22Rv1 (cell line): ENCODE results near the gene PRR5.

ENCODE experiments used
- H3K27ac ChIP-seq: fragments of 450-650 bp; 2 replicates; pipeline ENCODE4 v1.5.1; 2017
- ZFX ChIP-seq: fragments of 450-650 bp; IDR thresholded peaks from 2 replicates; pipeline ENCODE4 v1.6.1; 2017; ENCODE audit warnings: antibody characterized with exemption, borderline replicate concordance
- TF ChIP-seq, protein P1 (sequence below): fragments of 450-650 bp; IDR thresholded peaks from 2 replicates; pipeline ENCODE4 v1.5.1; 2017; ENCODE audit warnings: mild to moderate bottlenecking

The PRR5 gene

DNA sequence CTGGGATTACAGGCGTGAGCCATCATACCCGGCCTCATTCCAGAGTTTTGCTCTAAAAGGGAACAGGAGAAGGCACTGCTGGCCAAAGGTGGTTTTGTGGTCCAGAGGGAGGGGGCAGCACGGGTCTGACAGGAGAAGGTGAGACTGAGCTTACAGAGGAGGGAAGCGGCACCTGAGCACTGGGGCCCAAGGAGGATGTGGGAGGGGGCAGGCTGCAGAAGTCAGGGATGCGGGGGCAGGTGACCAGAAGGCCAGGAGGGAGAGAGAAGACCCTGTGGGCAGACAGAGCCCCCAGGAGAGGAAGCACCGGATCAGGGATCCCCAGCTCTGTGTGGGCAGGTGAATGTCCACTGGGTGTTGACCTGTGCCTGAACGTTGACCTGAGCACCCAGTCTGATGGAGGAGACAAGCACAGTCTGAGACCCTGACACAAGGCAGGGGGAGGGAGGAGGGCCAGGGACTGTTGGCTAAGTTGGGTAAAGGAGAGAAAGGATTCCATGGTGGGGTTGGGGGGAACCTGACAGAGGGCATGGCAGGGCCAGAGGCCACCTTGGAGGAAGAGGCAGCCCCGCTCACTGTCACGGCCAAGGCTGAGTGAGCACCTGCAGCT, 12.0 kb upstream of the PRR5 start:
- H3K27ac ChIP-seq = no peak overlapping the region
- TF ChIP-seq ZFX = no peak
- TF ChIP-seq, protein P1, sequence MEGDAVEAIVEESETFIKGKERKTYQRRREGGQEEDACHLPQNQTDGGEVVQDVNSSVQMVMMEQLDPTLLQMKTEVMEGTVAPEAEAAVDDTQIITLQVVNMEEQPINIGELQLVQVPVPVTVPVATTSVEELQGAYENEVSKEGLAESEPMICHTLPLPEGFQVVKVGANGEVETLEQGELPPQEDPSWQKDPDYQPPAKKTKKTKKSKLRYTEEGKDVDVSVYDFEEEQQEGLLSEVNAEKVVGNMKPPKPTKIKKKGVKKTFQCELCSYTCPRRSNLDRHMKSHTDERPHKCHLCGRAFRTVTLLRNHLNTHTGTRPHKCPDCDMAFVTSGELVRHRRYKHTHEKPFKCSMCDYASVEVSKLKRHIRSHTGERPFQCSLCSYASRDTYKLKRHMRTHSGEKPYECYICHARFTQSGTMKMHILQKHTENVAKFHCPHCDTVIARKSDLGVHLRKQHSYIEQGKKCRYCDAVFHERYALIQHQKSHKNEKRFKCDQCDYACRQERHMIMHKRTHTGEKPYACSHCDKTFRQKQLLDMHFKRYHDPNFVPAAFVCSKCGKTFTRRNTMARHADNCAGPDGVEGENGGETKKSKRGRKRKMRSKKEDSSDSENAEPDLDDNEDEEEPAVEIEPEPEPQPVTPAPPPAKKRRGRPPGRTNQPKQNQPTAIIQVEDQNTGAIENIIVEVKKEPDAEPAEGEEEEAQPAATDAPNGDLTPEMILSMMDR = no peak

DNA sequence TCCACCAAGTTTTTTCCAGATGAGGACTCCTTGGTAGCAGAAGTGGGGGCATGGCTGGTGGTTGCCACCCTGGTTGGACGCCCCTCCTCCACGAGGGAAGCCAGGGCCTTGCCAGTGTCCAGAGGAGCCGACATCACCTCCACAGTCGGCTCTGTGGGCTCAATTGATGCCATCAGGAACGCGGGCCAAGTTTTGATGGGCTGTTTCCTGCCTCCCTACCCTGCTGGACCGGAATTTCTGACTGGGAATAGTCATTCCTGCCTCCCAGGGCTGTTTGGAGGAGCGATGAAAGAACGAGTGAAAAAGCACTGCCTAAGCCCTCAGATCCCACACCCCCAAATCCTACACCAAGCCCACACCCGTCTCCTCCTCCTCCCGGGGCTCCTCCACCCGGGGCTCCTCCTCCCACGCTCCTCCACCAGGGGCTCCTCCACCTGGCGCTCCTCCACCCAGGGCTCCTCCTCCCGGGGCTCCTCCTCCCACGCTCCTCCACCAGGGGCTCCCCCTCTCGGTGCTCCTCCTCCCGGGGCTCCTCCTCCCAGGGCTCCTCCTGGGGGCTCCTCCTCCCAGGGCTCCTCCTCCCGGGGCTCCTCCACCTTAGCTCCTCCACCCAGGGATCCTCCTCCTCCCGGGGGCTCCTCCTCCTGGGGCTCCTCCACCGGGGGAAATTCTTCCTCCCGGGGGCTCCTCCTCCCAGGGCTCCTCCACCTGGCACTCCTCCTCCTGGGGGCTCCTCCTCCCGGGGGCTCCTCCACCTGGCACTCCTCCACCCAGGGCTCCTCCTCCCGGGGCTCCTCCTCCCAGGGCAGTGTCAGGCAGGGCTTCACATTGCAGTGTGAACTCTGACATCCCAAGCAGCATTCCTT, 10.0 kb upstream of the PRR5 start:
- no peak for TF ChIP-seq ZFX
- TF ChIP-seq, protein P1 = no peak
- no peak overlapping the region for H3K27ac ChIP-seq

DNA sequence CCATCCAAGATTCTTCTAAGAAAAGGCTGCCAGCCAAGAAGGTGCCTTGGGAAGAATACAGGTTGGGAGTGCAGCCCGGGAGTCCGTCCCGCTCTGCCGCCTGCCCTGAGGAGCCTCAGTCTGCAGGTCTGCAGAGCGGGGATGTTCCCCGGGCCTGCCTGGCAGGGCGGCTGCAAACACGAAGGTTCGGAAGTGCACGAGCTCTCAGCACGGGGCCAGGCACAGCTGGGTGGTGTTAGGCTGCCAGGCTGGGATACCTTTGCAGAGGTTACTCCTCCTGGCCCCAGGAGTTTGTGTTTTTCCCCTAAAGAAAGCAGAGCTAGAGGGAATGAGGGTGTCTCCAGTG, 9.4 kb upstream of the PRR5 start:
- TF ChIP-seq ZFX = no peak
- TF ChIP-seq, protein P1 = no peak
- H3K27ac ChIP-seq = no peak overlapping the region

DNA sequence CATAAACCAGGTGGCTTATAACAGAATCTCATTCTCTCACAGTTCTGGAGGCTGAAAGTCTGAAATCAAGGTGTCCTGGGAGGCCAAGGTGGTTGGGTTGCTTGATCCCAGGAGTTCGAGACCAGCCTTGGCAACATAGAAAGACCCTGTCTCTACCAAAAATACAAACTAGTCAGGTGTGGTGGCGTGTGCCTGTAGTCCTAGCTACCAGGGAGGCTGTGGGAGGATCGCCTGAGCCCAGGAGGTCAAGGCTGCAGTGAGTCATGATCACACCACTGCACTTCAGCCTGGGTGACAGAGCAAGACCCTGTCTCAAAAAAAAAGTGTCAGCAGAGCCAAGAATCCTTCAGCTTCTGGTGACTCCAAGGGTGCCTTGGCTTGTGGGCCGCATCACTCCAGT, 8.9 kb upstream of the PRR5 start:
- no peak for TF ChIP-seq ZFX
- TF ChIP-seq, protein P1 = no peak
- no peak overlapping the region for H3K27ac ChIP-seq

DNA sequence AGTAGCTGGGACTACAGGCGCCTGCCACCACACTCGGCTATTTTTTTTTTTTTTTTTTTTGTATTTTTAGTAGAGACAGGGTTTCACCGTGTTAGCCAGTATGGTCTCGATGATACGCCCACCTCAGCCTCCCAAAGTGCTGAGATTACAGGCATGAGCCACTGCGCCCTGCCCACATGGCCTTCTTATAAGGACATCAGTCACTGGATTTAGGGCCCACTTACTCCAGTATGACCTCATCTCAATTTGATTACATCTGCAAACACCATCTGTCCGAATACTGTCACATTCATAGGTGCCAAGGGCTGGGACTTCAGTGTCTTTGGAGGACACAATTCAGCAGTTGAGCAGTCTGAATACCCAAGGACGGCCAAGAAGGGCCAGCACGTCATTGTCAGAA, 8.2 kb upstream of the PRR5 start:
- TF ChIP-seq ZFX = no peak
- TF ChIP-seq, protein P1 = no peak
- no peak overlapping the region for H3K27ac ChIP-seq

DNA sequence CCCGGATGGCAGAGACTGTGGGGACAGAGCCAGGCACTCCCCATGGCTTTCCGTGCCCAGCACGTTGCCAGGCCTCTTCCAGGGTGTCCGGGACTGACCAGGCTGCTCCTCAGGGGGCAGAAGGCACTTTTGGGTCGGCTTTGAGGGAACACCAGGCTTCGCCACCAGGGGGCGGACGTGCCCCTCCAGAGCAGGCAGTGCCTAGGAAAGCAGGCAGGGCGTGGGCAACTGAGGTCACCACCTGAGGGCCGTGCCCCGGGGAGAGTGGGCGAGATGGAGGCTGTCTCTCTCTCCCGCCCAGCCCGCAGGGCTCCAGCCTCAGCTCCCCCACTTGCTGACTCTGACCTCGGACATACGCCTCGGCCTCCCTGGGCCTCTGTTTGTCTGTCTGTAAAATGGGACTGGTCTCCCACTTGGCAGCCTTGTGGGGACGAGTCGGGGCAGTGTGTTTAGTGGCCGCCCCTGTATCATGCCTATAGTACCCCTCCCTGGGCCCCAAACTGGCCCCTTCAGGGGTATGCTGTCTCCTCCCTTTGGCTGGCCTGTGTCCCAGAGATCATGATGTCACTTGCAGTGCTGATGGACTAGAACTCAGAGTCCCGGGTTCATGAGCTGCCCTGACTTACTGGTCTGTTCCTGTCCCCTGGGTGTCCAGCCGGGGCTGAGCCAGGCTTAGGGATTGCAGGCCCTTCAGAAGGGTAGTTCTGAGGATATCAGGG, 4.4 kb upstream of the PRR5 start:
- no peak overlapping the region for H3K27ac ChIP-seq
- TF ChIP-seq, protein P1 = peak; percentile 95
- no peak for TF ChIP-seq ZFX
